Skeletal muscle cell (primary cell): Measurements from ENCODE around the gene STK33.

ENCODE experiments used
- DNase-seq: peaks from one replicate; pipeline ENCODE4 v3.0.0-alpha.2; 2010; ENCODE audit warnings: low read depth
- H3K4me3 ChIP-seq: 2 replicates; pipeline ENCODE4 v1.5.1; 2011; ENCODE audit warnings: low read depth, mild to moderate bottlenecking, control low read depth, low read length, moderate library complexity

Gene STK33

DNA sequence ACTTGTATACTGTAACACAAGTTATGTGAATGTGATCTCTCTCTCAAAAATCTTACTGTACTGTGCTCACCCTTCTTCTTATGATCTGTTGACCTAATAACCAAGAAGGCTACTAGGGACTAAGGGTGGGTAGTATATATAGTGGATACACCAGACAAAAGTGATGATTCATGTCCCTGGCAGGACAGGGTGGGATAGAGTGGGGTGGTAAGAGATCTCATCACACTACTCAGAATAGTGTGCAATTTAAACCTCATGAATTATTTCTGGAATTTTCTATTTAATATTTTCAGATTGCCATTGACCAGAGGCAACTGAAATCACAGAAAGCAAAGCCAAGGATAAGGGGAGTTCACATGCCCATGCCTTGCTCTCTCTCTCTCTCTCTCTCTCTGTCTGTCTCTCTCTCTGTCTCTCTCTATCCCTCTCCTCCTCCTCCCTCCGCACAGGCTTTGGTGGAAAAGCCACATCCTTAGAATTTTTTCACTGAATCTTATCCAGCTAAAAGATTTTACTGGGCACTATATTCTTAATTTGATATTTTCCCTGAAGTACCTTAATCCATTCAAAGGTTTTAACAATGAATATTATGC is 12.0 kb upstream of the STK33 start:
- DNase-seq: no peak
- no peak overlapping the region for H3K4me3 ChIP-seq

DNA sequence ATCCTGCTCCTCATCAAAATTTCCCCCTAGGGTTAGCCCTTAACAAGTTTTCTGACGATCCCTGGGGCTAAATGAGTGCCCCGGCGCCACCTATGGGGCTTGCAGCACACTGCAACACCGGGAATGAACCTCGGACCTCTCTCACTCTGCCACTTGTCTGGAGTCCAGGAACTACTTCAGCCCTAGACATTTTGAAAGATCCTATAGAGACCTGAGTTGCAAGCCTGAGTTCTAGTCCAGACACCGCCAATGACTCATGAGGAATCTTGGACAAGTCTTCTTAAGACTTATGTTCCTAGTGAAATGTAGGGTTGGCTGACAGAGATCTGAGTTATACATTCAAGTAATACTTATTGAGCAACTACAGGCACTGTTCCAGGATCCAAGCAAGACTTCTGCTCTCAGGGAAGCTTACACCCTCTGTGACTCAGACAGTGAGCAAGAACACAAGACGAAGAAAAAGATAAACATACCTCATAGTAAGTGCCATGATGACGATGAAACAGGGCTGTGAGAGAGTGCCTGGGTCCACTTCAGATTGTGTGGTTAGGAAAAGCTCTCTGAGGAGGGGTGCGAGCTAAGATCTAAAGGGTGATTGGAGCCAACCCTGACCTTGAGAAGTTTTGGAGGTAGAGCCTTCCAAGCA is 10.2 kb upstream of the STK33 start:
- peak; percentile 100 for DNase-seq
- H3K4me3 ChIP-seq: no peak overlapping the region

DNA sequence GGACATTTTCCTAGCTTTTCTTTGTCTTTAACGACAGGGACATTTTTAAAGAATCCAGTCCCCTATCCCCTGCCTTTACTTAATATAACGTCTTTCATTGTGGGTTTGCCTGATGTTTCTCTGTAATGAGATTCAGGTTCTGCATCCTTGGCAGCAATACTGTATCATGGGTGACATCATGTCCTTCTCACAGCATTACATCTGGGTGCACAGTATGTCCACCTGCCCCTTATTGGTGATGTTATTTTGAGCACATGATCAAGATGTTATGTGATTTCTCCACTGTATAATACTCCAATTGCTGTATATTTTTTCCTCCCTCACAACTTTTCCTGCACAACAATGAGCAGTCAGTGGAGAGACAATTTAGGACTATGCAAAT is 9.7 kb upstream of the STK33 start:
- no peak overlapping the region for H3K4me3 ChIP-seq
- DNase-seq: no peak

DNA sequence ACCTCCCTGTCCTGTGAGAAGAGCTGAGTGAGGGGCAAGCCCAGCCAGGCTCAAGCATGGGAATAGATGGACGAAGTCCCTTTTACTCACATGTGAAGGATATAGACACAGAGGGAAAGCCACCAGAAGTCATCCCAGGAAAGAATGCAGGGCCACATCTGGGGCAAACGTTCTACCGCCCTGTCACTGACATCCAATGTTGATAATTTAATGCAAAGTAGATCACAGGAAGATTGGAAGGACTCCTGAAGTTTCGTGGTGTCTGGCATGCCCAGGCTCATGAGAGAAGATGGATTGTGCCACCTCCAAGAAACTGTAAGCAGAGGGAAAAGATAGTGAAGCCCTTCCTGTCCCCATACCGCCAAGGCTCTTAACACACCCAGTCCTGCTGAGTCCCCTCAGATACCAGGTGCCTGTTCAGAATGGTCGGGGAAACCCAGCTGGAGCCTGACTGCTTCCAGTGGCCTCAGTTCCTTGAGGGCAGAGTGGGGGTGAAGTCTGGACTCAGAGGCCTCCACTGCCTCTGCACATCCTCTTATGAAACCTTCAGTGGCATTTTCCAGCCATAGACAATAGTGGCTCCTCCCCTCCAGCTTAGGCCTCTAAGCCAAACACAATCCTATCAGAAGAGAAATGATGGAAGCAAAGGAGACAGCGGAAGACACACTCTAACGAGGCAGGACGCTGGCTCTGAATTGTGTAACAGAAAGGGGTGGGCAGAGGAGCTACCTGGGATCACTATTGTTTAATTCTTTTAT is 7.5 kb upstream of the STK33 start:
- no peak for DNase-seq
- H3K4me3 ChIP-seq: no peak overlapping the region

DNA sequence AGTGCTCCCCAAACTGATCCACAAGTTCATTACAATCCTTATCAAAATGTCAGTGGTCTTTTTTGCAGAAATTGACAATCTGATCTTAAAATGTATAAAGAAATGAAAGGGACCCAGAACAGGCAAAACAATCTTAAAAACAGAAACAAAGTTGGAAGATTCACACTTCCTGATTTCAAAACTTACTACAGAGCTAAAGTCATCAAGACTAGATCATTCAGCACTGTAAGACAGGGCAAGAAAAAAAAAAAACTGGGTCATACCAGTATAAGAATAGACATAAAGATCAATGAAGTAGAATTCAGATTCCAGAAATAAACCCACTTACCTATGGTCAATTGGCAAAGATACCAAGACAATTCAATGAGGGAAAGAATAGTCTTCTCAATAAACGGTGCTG is 4.5 kb upstream of the STK33 start:
- DNase-seq: no peak
- no peak overlapping the region for H3K4me3 ChIP-seq

DNA sequence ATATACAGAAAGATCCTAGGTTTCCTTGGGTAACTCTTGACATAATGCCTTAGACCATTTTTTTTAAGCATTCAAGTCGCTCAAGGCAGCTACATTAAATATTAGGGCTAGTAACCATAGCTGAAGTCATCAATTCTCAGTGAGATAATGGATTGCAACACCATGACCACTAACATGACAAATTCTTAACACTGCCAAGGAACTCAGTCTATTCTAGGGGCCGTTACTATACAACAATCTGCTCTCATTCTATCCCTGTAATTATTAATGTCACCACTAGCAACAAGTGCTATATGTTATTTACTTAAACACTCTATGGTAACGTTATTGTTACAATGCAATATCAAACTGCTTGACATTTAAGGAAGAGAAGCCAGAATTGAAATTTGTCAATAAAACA is 3.2 kb upstream of the STK33 start:
- peak; percentile 68 for DNase-seq
- H3K4me3 ChIP-seq: no peak overlapping the region

DNA sequence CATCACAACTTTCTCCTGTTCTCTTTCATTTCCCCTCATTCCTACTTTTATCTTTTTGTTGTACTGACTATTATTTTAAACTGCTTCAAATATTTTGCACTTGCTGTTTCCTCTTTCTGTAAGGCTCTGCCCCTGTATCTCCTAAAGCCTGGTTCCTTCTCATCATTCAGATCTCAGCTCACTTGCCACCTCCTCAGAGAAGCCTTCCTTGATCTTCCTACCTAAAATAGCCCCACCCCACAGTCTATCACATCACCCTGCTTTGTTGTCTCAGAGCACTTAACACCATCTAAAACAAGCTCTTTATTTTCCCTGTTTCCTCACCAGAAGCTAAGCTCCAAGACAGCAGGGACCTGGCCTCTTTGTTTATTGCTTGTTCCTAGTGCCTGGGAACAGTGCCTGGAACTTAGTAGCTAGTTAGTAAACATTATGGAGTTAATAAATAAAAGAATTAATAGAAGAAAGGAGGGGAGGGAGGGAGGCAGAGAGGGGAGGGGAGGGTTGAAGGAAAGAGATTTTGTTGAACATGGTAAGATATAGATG is 2.5 kb upstream of the STK33 start:
- H3K4me3 ChIP-seq: no peak overlapping the region
- DNase-seq: no peak

DNA sequence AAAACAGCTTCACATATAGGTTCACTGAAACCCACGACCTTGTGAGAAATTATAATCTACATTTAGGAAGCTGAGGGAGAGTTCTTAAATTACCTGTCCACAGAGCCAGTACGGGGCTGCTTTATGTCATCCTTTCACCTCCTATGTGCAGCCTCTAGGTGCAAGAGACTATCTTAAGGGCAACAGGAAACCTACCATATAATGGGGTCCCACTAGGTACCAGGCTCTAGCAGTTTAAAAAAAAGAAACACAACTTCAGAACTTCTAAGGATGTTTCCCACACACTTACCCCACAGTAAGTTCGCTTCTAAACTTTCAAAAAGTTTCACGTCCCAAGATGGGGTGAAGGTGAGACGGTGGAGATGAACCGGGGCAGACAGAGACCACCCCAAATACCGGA is 573 bp downstream of the STK33 start:
- DNase-seq: no peak

DNA sequence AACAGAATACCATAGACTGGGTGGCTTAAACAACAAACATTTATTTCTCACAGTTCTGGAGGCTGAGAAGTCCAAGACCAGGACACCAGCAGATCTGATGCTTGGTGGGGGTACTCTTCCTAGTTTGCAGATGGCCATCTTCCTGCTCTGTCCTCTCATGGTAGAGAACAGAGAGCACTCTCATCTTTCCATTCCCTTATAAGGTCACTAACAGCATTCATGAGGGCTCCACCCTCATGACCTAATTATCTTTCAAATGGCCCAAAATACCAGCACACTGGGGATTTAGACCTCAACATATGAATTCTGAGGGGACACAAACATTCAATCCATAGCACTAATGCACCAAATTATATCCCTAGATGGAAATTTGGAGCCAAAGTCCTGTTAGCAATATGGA is 6.1 kb downstream of the STK33 start:
- DNase-seq: no peak
- no peak overlapping the region for H3K4me3 ChIP-seq

More for the DNA sequence above, 573 bp downstream of the STK33 start:
- peak overlapping the region; percentile 69 for H3K4me3 ChIP-seq

DNA sequence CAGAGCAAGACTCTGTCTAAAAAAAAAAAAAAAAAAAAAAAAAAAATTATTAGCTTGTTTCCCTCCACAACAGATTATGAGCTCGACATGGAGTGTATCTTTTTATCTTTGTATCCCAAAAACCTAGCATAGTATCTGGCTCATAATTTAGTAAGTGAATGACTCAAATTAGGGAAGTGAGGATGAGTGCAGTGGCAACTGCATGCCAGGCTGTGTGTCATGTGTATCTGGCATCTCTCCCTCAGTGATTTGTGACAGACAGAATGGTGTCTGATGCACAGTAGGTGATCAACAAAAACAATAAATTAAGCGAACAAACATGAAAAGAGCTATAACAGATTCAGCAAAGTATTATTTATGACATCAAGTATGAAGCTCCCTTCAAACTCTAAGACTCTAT is 7.2 kb downstream of the STK33 start:
- no peak overlapping the region for H3K4me3 ChIP-seq
- DNase-seq: no peak

DNA sequence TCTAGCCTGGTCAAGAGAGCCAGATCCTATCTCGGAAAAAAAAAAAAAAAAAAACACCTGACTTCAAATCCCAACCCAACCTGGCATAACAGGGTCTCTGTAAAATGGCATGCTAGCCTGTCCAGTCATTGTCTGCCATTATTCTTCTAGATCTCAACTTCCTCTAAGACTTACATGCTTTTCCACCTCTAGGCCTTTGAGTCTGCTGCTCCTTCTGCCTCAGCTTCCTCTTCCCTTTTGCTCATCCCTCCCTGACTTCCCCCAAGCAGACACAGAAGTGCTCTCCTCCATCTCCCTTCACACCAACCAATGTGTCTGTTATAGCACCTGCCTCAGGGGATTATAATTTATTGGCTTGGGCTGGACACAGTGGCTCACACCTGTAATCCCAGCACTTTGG is 7.8 kb downstream of the STK33 start:
- no peak overlapping the region for H3K4me3 ChIP-seq
- DNase-seq: no peak

DNA sequence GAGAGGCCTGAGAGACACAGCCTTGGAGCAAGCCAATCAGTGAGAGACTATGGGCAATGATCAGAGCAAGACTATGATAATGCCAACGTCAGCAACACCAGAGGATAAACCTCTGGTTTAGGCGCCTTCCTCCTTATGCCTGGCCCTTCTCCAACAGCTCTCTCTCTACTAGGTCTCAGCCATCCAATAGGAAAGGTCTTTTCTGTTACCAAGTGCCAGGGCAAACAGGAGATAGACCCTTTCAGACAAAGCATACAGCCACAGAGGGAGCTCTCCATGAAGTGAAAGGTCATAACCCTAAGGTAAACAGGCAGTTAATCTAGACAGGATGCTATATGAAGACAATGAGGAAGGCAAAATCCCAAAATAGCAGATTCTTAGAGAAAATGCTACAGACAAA is 9.5 kb downstream of the STK33 start:
- DNase-seq: no peak
- H3K4me3 ChIP-seq: no peak overlapping the region

DNA sequence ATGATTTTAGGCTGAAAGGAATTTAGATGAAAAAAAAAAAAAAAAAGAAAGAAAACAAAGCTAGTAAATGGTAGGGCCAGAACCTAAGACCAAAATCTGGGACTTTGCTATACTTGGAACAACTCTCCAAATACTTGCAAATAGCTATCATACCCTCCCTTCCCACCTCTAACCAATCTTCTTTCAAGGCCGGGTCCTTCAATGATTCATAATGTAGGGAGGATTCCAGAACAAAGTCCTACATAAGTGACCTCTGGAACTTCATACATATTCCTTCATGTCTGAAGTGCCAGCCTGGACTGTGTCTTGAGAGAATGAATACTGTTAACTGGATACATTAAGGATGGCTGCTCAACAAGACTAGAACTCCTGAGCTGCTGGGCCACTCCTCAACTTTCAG is 9.9 kb downstream of the STK33 start:
- DNase-seq: no peak
- H3K4me3 ChIP-seq: no peak overlapping the region

DNA sequence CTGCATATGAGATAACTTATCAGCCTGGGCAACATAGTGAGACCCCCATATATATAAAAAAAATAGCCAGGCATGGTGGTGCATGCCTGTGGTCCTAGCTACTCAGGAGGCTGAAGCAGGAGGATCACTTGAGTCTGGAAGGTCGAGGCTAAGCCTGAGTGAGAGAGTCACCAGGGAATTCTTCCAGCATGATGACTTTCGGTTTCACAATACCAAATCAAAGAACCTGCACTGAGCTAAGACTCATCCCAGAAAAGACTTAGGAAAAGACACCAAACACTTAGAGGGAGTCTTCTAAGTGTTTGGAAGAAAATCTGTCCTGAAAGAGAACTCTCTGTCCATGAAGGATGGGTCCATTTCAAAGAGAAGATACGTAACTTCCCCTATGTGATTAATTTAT is 12.7 kb downstream of the STK33 start:
- no peak for DNase-seq
- H3K4me3 ChIP-seq: no peak overlapping the region

DNA sequence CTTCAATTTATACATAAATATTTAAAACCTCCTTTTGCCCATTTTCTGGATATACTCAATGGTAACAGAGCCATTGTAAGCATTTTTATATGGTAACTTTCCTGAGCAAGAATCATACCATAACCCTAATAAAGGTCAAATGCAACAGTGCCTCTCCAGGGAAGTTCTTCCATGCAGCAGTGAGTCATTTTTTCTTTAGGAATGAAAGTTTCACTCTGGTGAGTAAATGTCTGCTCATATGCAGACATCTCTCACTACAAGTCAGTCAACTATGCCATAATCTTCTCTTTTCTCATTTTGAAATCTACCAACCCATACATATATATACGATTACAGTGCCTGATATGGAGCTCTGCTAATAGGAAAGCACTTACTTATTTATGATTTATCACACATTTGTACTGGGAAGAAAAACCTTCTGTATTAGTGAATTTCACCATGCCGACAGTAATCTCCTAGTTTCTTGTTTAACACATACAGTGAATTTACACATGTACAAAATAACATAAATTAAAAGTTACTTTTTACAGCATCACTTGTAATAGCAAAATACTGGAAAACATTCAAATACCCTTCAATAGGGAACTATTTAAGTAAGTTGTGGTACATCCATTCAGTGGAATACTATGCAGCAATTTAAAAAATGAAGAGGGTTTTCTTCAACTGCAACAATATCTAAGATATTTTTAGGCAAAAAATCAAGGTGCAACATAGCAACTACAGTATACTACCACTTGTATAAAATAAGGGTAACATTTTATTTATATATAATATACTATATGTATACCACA is 16.0 kb downstream of the STK33 start:
- H3K4me3 ChIP-seq: no peak overlapping the region
- DNase-seq: no peak

DNA sequence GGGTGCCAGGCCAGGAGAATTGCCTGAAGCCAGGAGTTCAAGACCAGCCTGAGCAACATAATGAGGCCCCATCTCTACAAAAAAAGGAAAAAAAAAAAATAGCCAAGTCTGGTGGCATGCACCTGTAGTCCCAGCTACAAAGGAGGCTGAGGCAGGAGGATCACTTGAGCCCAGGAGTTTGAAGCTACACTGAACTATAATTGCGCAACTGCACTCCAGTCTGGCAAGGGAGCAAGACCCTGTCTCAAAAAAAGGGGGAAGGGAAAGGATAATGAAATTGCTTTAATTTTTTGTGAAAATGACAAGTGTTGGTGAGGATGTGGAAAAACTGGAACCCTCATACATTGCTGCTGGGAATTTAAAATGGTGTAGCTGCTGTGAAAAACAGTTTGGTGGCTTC is 19.2 kb downstream of the STK33 start:
- no peak overlapping the region for H3K4me3 ChIP-seq
- no peak for DNase-seq

DNA sequence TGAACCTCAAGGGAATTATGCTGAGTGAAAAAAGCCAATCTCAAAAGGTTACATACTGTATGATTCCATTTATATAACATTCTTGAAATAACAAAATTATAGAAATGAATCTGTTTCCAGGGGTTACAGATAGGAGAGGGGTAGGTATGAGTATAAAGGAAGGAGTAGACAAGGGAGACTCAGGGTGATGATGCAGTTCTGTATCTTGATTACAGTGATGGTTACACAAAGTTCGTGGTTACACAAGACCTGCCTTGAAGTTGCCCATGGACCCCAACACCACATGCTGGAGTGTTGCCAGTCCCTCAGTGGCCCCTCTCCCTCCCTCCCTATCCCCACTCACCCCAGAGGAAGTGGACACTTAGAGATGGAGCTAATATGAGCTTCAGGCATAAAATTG is 20.3 kb downstream of the STK33 start:
- no peak for DNase-seq
- H3K4me3 ChIP-seq: no peak overlapping the region

DNA sequence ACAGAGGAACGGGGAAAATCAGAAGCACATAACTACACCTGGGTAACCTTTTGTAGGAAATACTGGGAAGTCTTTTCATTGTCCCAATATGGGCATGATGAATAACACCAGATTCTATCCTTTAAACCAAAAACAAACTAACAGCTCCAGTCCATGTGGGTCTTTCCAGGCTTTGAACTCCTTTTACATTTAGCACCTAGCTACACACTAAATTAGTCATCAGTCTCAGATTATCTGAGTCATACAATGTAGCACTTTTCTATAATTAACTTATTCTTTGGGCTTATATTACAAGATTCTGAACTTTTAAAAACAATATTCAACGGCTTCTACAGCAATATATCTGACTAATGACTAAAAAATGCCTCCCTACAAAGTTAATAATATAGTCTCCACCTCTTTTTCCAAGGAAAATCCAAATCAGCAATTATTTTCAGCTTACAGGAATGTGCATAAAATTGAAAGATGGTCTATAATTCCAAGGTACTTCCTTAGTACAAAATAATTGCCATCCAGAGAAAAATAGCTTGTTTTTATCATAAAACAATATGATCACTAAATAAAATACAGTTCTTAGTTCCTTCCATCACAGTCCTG is 26.3 kb downstream of the STK33 start:
- no peak for DNase-seq
- H3K4me3 ChIP-seq: no peak overlapping the region

DNA sequence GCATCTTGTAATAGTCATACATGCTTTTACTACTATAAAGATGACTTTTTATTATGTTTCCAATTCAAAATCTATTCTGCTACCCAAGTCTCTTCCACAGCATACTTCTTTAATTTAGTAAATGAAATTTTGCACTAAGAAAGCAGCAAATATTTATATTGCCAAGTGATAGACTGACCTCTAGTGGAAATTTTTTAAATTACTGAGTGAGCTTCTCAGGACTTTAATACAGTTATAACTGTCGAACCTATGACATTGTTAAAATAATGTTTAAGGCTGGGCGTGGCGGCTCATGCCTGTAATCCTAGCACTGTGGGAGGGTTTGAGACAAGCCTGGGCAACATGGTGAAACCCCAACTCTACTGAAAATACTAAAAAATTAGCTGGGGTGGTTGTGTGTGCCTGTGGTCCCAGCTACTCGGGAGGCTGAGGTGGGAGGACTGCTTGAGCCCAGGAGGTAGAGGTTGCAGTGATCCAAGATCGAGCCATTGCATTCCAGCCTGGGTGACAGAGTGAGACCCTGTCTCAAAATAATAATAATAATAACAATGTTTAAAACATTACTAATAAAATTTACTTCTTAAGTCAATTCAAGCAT is 27.3 kb downstream of the STK33 start:
- no peak overlapping the region for H3K4me3 ChIP-seq
- no peak for DNase-seq
